ENCODE measurements around the gene NOD1. TPM values are rescaled to one million over a fixed set of nuclear protein-coding genes. Genes with fewer than 3 reads are reported as not detected.

The NOD1 gene
- total RNA-seq, 5 donors from 2014 or later (not counting 1 experiment from before 2014, with no cell fraction given): 15.6 to 24.6 (median 19.4) TPM

GRCh38 chr7:30523466-30523865 is 44.9 kb upstream of the NOD1 start:
- H3K27ac Mint-ChIP-seq: no peak overlapping the region
- DNase-seq: no peak
- Histone ChIP-seq H3K9me3 (no peaks in the 10 kb centered on the region), H3K36me3 (ENCODE audit: control insufficient read depth in 2 of 2, extremely low read depth in 1 of 2, insufficient read depth in 1 of 2, low read length in 1 of 2) (no peaks in the 10 kb centered on the region), H3K4me3 (ENCODE audit: control insufficient read depth in 1 of 2, extremely low read depth in 1 of 2, low read length in 1 of 2) (no peak overlapping the region), H3K4me1 (ENCODE audit: control insufficient read depth in 1 of 2, extremely low read depth in 1 of 2, insufficient read depth in 2 of 2, low read length in 2 of 2) (no peaks in the 10 kb centered on the region), H3K27ac (ENCODE audit: low read length) (no peak overlapping the region), H3K27me3 (replicated peaks in 1 of 2; ENCODE audit: control insufficient read depth in 2 of 2, extremely low read depth in 1 of 2, insufficient read depth in 2 of 2, low read length in 1 of 2) (no peaks in the 10 kb centered on the region)
- no peak for ATAC-seq (replicated peaks in 1 of 4)
- H3K4me3 Mint-ChIP-seq: no peak overlapping the region
- peaks cover 0 to 2% (median 0%) of the 10 kb centered on the region in 3 donors for H3K4me1 Mint-ChIP-seq
- POLR2A ChIA-PET: no interaction called here
- 57% methylated on average over 2 of the region's 2 CpGs for WGBS (ENCODE audit: insufficient coverage)
- CTCF ChIA-PET: no interaction called here
- peaks cover 22% of the 10 kb centered on the region for H3K36me3 Mint-ChIP-seq
- H3K9me3 Mint-ChIP-seq: no peaks in the 10 kb centered on the region
- no peaks in the 10 kb centered on the region for H3K27me3 Mint-ChIP-seq

DNA sequence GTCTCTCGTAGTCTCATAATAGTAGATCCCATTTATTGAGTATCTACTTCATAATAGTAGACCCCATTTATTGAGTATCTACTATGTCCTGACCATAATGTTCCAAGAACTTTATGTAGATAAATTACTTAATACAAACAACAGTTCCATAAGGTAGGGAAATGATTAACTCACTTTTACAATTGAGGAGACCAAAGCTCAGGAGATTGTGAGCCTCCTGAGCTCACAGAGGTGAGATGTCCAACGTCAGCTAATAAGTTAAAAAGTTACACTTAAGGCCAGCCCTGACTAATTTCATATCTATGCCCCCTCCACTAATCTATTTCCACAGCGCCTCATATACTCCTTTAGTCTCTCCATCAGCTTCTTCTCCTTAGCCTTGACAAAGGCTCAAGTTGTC is 43.6 kb upstream of the NOD1 start:
- WGBS (ENCODE audit: insufficient coverage): 100% methylated on average over 2 of the region's 3 CpGs
- Histone ChIP-seq H3K9me3 (no peaks in the 10 kb centered on the region), H3K4me1 (ENCODE audit: control insufficient read depth in 1 of 2, extremely low read depth in 1 of 2, insufficient read depth in 2 of 2, low read length in 2 of 2) (no peaks in the 10 kb centered on the region), H3K4me3 (ENCODE audit: control insufficient read depth in 1 of 2, extremely low read depth in 1 of 2, low read length in 1 of 2) (no peak overlapping the region), H3K36me3 (ENCODE audit: control insufficient read depth in 2 of 2, extremely low read depth in 1 of 2, insufficient read depth in 1 of 2, low read length in 1 of 2) (no peaks in the 10 kb centered on the region), H3K27me3 (replicated peaks in 1 of 2; ENCODE audit: control insufficient read depth in 2 of 2, extremely low read depth in 1 of 2, insufficient read depth in 2 of 2, low read length in 1 of 2) (no peaks in the 10 kb centered on the region), H3K27ac (ENCODE audit: low read length) (no peak overlapping the region)
- ATAC-seq (replicated peaks in 1 of 4) (no peak), DNase-seq (no peak)
- no peaks in the 10 kb centered on the region for H3K9me3 Mint-ChIP-seq
- peaks cover 0 to 2% (median 0%) of the 10 kb centered on the region in 3 donors for H3K4me1 Mint-ChIP-seq
- ChIA-PET CTCF (interaction anchor here (0.6 to 0.9 kb wide), 3 partner anchors 27 to 530 kb away, joined by 3 to 5 read pairs (median 3); no protein-coding TSS in a partner anchor), POLR2A (interaction anchor here in 1 of 2 donors (0.6 kb wide), 1 partner anchor 34 kb away, joined by 3 read pairs; no protein-coding TSS in a partner anchor)
- peaks cover 14% of the 10 kb centered on the region for H3K36me3 Mint-ChIP-seq
- H3K4me3 Mint-ChIP-seq: no peak overlapping the region
- H3K27ac Mint-ChIP-seq: no peak overlapping the region
- H3K27me3 Mint-ChIP-seq: no peaks in the 10 kb centered on the region

- DNase-seq: no peak
- H3K27me3 ChIP-seq (replicated peaks in 1 of 2; ENCODE audit: control insufficient read depth in 2 of 2, extremely low read depth in 1 of 2, insufficient read depth in 2 of 2, low read length in 1 of 2): no peaks in the 10 kb centered on the region
- H3K4me3 Mint-ChIP-seq: no peak overlapping the region
- no peaks in the 10 kb centered on the region for H3K36me3 ChIP-seq (ENCODE audit: control insufficient read depth in 2 of 2, extremely low read depth in 1 of 2, insufficient read depth in 1 of 2, low read length in 1 of 2)
- H3K27ac ChIP-seq (ENCODE audit: low read length): no peak overlapping the region
- WGBS (ENCODE audit: insufficient coverage): 100% methylated on average over 1 of the region's 1 CpG
- ChIA-PET POLR2A (no interaction called here), CTCF (interaction anchor here in 1 of 2 donors (0.8 kb wide), 1 partner anchor 34 kb away, joined by 3 read pairs; no protein-coding TSS in a partner anchor)
- no peak overlapping the region for H3K27ac Mint-ChIP-seq
- ATAC-seq (replicated peaks in 1 of 4): no peak
- H3K4me1 ChIP-seq (ENCODE audit: control insufficient read depth in 1 of 2, extremely low read depth in 1 of 2, insufficient read depth in 2 of 2, low read length in 2 of 2): no peaks in the 10 kb centered on the region
- H3K9me3 Mint-ChIP-seq: no peaks in the 10 kb centered on the region
- peaks cover 14% of the 10 kb centered on the region for H3K36me3 Mint-ChIP-seq
- H3K4me1 Mint-ChIP-seq: peaks cover 0 to 2% (median 0%) of the 10 kb centered on the region in 3 donors
- no peaks in the 10 kb centered on the region for H3K9me3 ChIP-seq
- no peaks in the 10 kb centered on the region for H3K27me3 Mint-ChIP-seq
- H3K4me3 ChIP-seq (ENCODE audit: control insufficient read depth in 1 of 2, extremely low read depth in 1 of 2, low read length in 1 of 2): no peak overlapping the region
These were observed 42.9 kb upstream of the NOD1 start for GRCh38 chr7:30521532-30521931.

DNA sequence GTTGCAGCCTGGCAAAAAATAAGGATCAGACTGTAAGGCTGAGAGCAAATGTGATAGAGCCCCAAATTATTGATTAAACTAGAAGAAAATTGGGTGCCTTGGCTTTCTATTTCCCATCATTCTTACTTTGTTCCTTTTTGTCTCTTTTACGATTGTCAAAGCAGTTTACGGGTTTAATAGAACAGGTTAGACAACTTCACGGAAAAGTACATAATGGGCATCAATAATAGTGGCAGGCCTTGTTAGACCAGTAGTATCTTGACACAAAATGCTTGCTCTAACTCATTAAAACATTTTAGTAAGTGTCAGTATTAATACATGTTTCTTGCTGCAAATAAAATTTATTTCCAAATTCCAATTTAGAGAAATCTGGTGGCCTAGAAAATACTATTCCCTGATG is 40.5 kb upstream of the NOD1 start:
- CTCF ChIA-PET: no interaction called here
- no peak overlapping the region for H3K4me3 ChIP-seq (ENCODE audit: control insufficient read depth in 1 of 2, extremely low read depth in 1 of 2, low read length in 1 of 2)
- no peaks in the 10 kb centered on the region for H3K9me3 ChIP-seq
- DNase-seq (no peak), ATAC-seq (replicated peaks in 1 of 4) (no peak)
- H3K36me3 Mint-ChIP-seq: peaks cover 9% of the 10 kb centered on the region
- no peaks in the 10 kb centered on the region for H3K36me3 ChIP-seq (ENCODE audit: control insufficient read depth in 2 of 2, extremely low read depth in 1 of 2, insufficient read depth in 1 of 2, low read length in 1 of 2)
- peaks cover 0 to 2% (median 0%) of the 10 kb centered on the region in 3 donors for H3K4me1 Mint-ChIP-seq
- no peak overlapping the region for H3K4me3 Mint-ChIP-seq
- H3K9me3 Mint-ChIP-seq: no peaks in the 10 kb centered on the region
- WGBS (ENCODE audit: insufficient coverage): no CpG with 5 or more reads among the region's 3 CpGs
- H3K27me3 ChIP-seq (replicated peaks in 1 of 2; ENCODE audit: control insufficient read depth in 2 of 2, extremely low read depth in 1 of 2, insufficient read depth in 2 of 2, low read length in 1 of 2): no peaks in the 10 kb centered on the region
- H3K27ac ChIP-seq (ENCODE audit: low read length): no peak overlapping the region
- H3K27ac Mint-ChIP-seq: no peak overlapping the region
- POLR2A ChIA-PET: no interaction called here
- no peaks in the 10 kb centered on the region for H3K27me3 Mint-ChIP-seq
- no peaks in the 10 kb centered on the region for H3K4me1 ChIP-seq (ENCODE audit: control insufficient read depth in 1 of 2, extremely low read depth in 1 of 2, insufficient read depth in 2 of 2, low read length in 2 of 2)

DNA sequence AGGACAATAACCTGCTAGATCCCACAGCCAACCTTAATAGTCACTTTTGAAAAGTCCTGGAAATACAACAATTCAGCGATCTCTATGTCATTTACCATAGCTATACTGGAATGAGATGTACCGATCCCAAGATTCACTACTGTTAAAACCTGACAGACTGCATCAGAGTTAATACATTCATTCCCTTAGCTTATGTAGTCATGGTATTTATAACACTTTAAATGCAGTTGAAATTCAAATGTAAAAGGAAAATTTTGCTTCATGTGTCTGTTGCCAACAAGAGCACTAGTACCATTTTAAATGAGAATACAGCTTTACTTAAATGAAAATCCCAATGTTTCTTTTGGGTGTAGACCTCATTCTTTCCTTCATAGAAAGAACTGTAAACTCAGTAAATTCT is 37.2 kb upstream of the NOD1 start:
- Histone ChIP-seq H3K36me3 (ENCODE audit: control insufficient read depth in 2 of 2, extremely low read depth in 1 of 2, insufficient read depth in 1 of 2, low read length in 1 of 2) (no peaks in the 10 kb centered on the region), H3K4me1 (ENCODE audit: control insufficient read depth in 1 of 2, extremely low read depth in 1 of 2, insufficient read depth in 2 of 2, low read length in 2 of 2) (no peaks in the 10 kb centered on the region), H3K27ac (ENCODE audit: low read length) (no peak overlapping the region), H3K9me3 (no peaks in the 10 kb centered on the region), H3K27me3 (replicated peaks in 1 of 2; ENCODE audit: control insufficient read depth in 2 of 2, extremely low read depth in 1 of 2, insufficient read depth in 2 of 2, low read length in 1 of 2) (no peaks in the 10 kb centered on the region), H3K4me3 (ENCODE audit: control insufficient read depth in 1 of 2, extremely low read depth in 1 of 2, low read length in 1 of 2) (no peak overlapping the region)
- DNase-seq (no peak), ATAC-seq (replicated peaks in 1 of 4) (no peak)
- no peaks in the 10 kb centered on the region for H3K36me3 Mint-ChIP-seq
- ChIA-PET CTCF (no interaction called here), POLR2A (interaction anchor here in 1 of 2 donors (0.6 kb wide), 1 partner anchor 143 kb away, joined by 6 read pairs; no protein-coding TSS in a partner anchor)
- WGBS (ENCODE audit: insufficient coverage): no CpG with 5 or more reads among the region's 2 CpGs
- H3K9me3 Mint-ChIP-seq: no peaks in the 10 kb centered on the region
- no peaks in the 10 kb centered on the region for H3K27me3 Mint-ChIP-seq
- H3K27ac Mint-ChIP-seq: no peak overlapping the region
- H3K4me1 Mint-ChIP-seq: peaks cover 0 to 2% (median 0%) of the 10 kb centered on the region in 3 donors
- no peak overlapping the region for H3K4me3 Mint-ChIP-seq

- Histone ChIP-seq H3K4me3 (ENCODE audit: control insufficient read depth in 1 of 2, extremely low read depth in 1 of 2, low read length in 1 of 2) (no peak overlapping the region), H3K27me3 (replicated peaks in 1 of 2; ENCODE audit: control insufficient read depth in 2 of 2, extremely low read depth in 1 of 2, insufficient read depth in 2 of 2, low read length in 1 of 2) (no peaks in the 10 kb centered on the region), H3K36me3 (ENCODE audit: control insufficient read depth in 2 of 2, extremely low read depth in 1 of 2, insufficient read depth in 1 of 2, low read length in 1 of 2) (no peaks in the 10 kb centered on the region), H3K9me3 (no peaks in the 10 kb centered on the region), H3K4me1 (ENCODE audit: control insufficient read depth in 1 of 2, extremely low read depth in 1 of 2, insufficient read depth in 2 of 2, low read length in 2 of 2) (no peaks in the 10 kb centered on the region), H3K27ac (ENCODE audit: low read length) (no peak overlapping the region)
- DNase-seq (no peak), ATAC-seq (replicated peaks in 1 of 4) (no peak)
- POLR2A ChIA-PET: no interaction called here
- H3K36me3 Mint-ChIP-seq: no peaks in the 10 kb centered on the region
- CTCF ChIA-PET: no interaction called here
- H3K9me3 Mint-ChIP-seq: no peaks in the 10 kb centered on the region
- no peak overlapping the region for H3K4me3 Mint-ChIP-seq
- no peaks in the 10 kb centered on the region for H3K27me3 Mint-ChIP-seq
- peaks cover 0 to 5% (median 0%) of the 10 kb centered on the region in 3 donors for H3K4me1 Mint-ChIP-seq
- no CpG with 5 or more reads among the region's 1 CpG for WGBS (ENCODE audit: insufficient coverage)
- H3K27ac Mint-ChIP-seq: no peak overlapping the region
These were observed 36.2 kb upstream of the NOD1 start for GRCh38 chr7:30514776-30515175.

GRCh38 chr7:30514177-30514576 is 35.6 kb upstream of the NOD1 start:
- POLR2A ChIA-PET: no interaction called here
- H3K27ac Mint-ChIP-seq: no peak overlapping the region
- H3K27me3 ChIP-seq (replicated peaks in 1 of 2; ENCODE audit: control insufficient read depth in 2 of 2, extremely low read depth in 1 of 2, insufficient read depth in 2 of 2, low read length in 1 of 2): no peaks in the 10 kb centered on the region
- WGBS (ENCODE audit: insufficient coverage): 100% methylated on average over 2 of the region's 3 CpGs
- no peaks in the 10 kb centered on the region for H3K36me3 Mint-ChIP-seq
- DNase-seq: no peak
- no peak overlapping the region for H3K4me3 ChIP-seq (ENCODE audit: control insufficient read depth in 1 of 2, extremely low read depth in 1 of 2, low read length in 1 of 2)
- H3K36me3 ChIP-seq (ENCODE audit: control insufficient read depth in 2 of 2, extremely low read depth in 1 of 2, insufficient read depth in 1 of 2, low read length in 1 of 2): no peaks in the 10 kb centered on the region
- H3K27ac ChIP-seq (ENCODE audit: low read length): no peak overlapping the region
- ATAC-seq (replicated peaks in 1 of 4): no peak
- H3K4me1 Mint-ChIP-seq: peaks cover 0 to 6% (median 0%) of the 10 kb centered on the region in 3 donors
- CTCF ChIA-PET: no interaction called here
- no peaks in the 10 kb centered on the region for H3K9me3 Mint-ChIP-seq
- H3K27me3 Mint-ChIP-seq: no peaks in the 10 kb centered on the region
- no peaks in the 10 kb centered on the region for H3K4me1 ChIP-seq (ENCODE audit: control insufficient read depth in 1 of 2, extremely low read depth in 1 of 2, insufficient read depth in 2 of 2, low read length in 2 of 2)
- no peak overlapping the region for H3K4me3 Mint-ChIP-seq
- no peaks in the 10 kb centered on the region for H3K9me3 ChIP-seq
